Stimulated activated CD4-positive, alpha-beta T cell treated with anti-CD3 and anti-CD28 coated beads, Interleukin-12 subunit alpha, Interleukin-12 subunit beta, amount 100 ng/mL, for 24 hours (primary cell): Measurements from ENCODE around the gene TCF3.

Experiments
- DNase-seq, 2 experiments: peaks; one replicate each; pipeline ENCODE4 v3.0.0-alpha.2; 2020; ENCODE audit warnings: low read depth in 2 of 2

TCF3 gene

GRCh38 chr19:1630012-1630411, 22.4 kb downstream of the TCF3 start:
- DNase-seq, result no peak

- DNase-seq, result no peak
Measured at GRCh38 chr19:1629256-1629808, 23.1 kb downstream of the TCF3 start.

GRCh38 chr19:1627194-1627593, 25.2 kb downstream of the TCF3 start:
- DNase-seq, result no peak

GRCh38 chr19:1626417-1627010, 25.9 kb downstream of the TCF3 start:
- DNase-seq, result no peak

- DNase-seq, result peak in 1 of 2 experiments; percentile 43
Measured at GRCh38 chr19:1624458-1624857, 28.0 kb downstream of the TCF3 start.

- no peak for DNase-seq
Measured at GRCh38 chr19:1622541-1622940, 29.9 kb downstream of the TCF3 start.

- no peak for DNase-seq
Measured at GRCh38 chr19:1622007-1622406, 30.4 kb downstream of the TCF3 start.

- DNase-seq, result no peak
Measured at GRCh38 chr19:1621574-1621973, 30.8 kb downstream of the TCF3 start.

- DNase-seq, result no peak
Measured at GRCh38 chr19:1621021-1621420, 31.4 kb downstream of the TCF3 start.

- DNase-seq, result no peak
Measured at GRCh38 chr19:1620502-1620901, 31.9 kb downstream of the TCF3 start.

GRCh38 chr19:1619703-1620102, 32.7 kb downstream of the TCF3 start:
- no peak for DNase-seq

- DNase-seq, result no peak
Measured at GRCh38 chr19:1619094-1619439, 33.3 kb downstream of the TCF3 start.

- DNase-seq, result no peak
Measured at GRCh38 chr19:1618157-1619093, 34.0 kb downstream of the TCF3 start.

- DNase-seq, result peak in 1 of 2 experiments; percentile 12
Measured at GRCh38 chr19:1616875-1617274, 35.5 kb downstream of the TCF3 start.

- DNase-seq, result no peak
Measured at GRCh38 chr19:1616396-1616795, 36.0 kb downstream of the TCF3 start.

- DNase-seq, result no peak
Measured at GRCh38 chr19:1615156-1615765, 37.2 kb downstream of the TCF3 start.

- no peak for DNase-seq
Measured at GRCh38 chr19:1613808-1614570, 38.4 kb downstream of the TCF3 start.

GRCh38 chr19:1613146-1613545, 39.3 kb downstream of the TCF3 start:
- no peak for DNase-seq

- no peak for DNase-seq
Measured at GRCh38 chr19:1612114-1613086, 40.0 kb downstream of the TCF3 start.

GRCh38 chr19:1611353-1611752, 41.1 kb downstream of the TCF3 start:
- no peak for DNase-seq

GRCh38 chr19:1610579-1610978, 41.8 kb downstream of the TCF3 start:
- DNase-seq, result no peak
